ENCODE measurements around the gene ZBTB12. TPM values are rescaled to one million over a fixed set of nuclear protein-coding genes. Genes with fewer than 3 reads are reported as not detected.

Gene ZBTB12
- total RNA-seq, 2 donors from 2014 or later, result 25.4 to 29.9 TPM

- peaks cover 4% of the 10 kb centered on the region for H3K4me1 ChIP-seq (ENCODE audit: control insufficient read depth, insufficient read depth, low read length)
- peaks cover 71% of the 10 kb centered on the region for H3K36me3 ChIP-seq (ENCODE audit: control insufficient read depth, insufficient read depth, low read length)
- Mint-ChIP-seq H3K4me1 (peaks cover 4% of the 10 kb centered on the region), H3K4me3 (no peak overlapping the region), H3K9me3 (no peaks in the 10 kb centered on the region), H3K27ac (no peak overlapping the region), H3K27me3 (ENCODE audit: insufficient read depth) (no peaks in the 10 kb centered on the region), H3K36me3 (ENCODE audit: low read depth) (peaks cover 59% of the 10 kb centered on the region)
- WGBS, 2 experiments (ENCODE audit: insufficient coverage in 1 of 2, insufficient read length in 1 of 2), result 91 to 96% methylated on average over 5 to 6 of the region's 6 CpGs
- no peak overlapping the region for H3K4me3 ChIP-seq (ENCODE audit: low read length)
- no peak overlapping the region for H3K9ac ChIP-seq (ENCODE audit: extremely low read depth, low read length, poor library complexity, severe bottlenecking)
- DNase-seq, result no peak
- no peak for TF ChIP-seq CTCF (conservative IDR thresholded peaks at IDR 0.05)
- no peaks in the 10 kb centered on the region for H3K9me3 ChIP-seq (ENCODE audit: control insufficient read depth, low read length)
- H3K27me3 ChIP-seq (ENCODE audit: control insufficient read depth, insufficient read depth, low read length, poor library complexity, severe bottlenecking), result no peaks in the 10 kb centered on the region
- H3K27ac ChIP-seq (ENCODE audit: low read depth, low read length), result no peak overlapping the region
Measured at GRCh38 chr6:31892821-31893220, 9.1 kb downstream of the ZBTB12 start.

GRCh38 chr6:31889331-31889972, 12.4 kb downstream of the ZBTB12 start:
- Histone ChIP-seq H3K36me3 (ENCODE audit: control insufficient read depth, insufficient read depth, low read length) (peaks cover 83% of the 10 kb centered on the region), H3K27ac (ENCODE audit: low read depth, low read length) (no peak overlapping the region), H3K4me1 (ENCODE audit: control insufficient read depth, insufficient read depth, low read length) (no peaks in the 10 kb centered on the region), H3K27me3 (ENCODE audit: control insufficient read depth, insufficient read depth, low read length, poor library complexity, severe bottlenecking) (no peaks in the 10 kb centered on the region), H3K9ac (ENCODE audit: extremely low read depth, low read length, poor library complexity, severe bottlenecking) (no peak overlapping the region), H3K4me3 (ENCODE audit: low read length) (no peak overlapping the region), H3K9me3 (ENCODE audit: control insufficient read depth, low read length) (no peaks in the 10 kb centered on the region)
- H3K36me3 Mint-ChIP-seq (ENCODE audit: low read depth), result peaks cover 73% of the 10 kb centered on the region
- no peak overlapping the region for H3K27ac Mint-ChIP-seq
- no peaks in the 10 kb centered on the region for H3K9me3 Mint-ChIP-seq
- no peak for DNase-seq
- H3K4me3 Mint-ChIP-seq, result no peak overlapping the region
- no peaks in the 10 kb centered on the region for H3K4me1 Mint-ChIP-seq
- 80 to 95% methylated on average over 1 to 3 of the region's 3 CpGs for WGBS, 2 experiments (ENCODE audit: insufficient coverage in 1 of 2, insufficient read length in 1 of 2)
- no peaks in the 10 kb centered on the region for H3K27me3 Mint-ChIP-seq (ENCODE audit: insufficient read depth)
- TF ChIP-seq CTCF (conservative IDR thresholded peaks at IDR 0.05), result no peak

GRCh38 chr6:31888276-31889258, 13.3 kb downstream of the ZBTB12 start:
- Mint-ChIP-seq H3K4me3 (no peak overlapping the region), H3K9me3 (no peaks in the 10 kb centered on the region), H3K4me1 (no peaks in the 10 kb centered on the region), H3K27me3 (ENCODE audit: insufficient read depth) (no peaks in the 10 kb centered on the region), H3K27ac (no peak overlapping the region), H3K36me3 (ENCODE audit: low read depth) (peaks cover 73% of the 10 kb centered on the region)
- 90 to 96% methylated on average over 21 to 43 of the region's 43 CpGs for WGBS, 2 experiments (ENCODE audit: insufficient coverage in 1 of 2, insufficient read length in 1 of 2)
- H3K27me3 ChIP-seq (ENCODE audit: control insufficient read depth, insufficient read depth, low read length, poor library complexity, severe bottlenecking), result no peaks in the 10 kb centered on the region
- H3K4me3 ChIP-seq (ENCODE audit: low read length), result no peak overlapping the region
- DNase-seq, result peak; percentile 83
- TF ChIP-seq CTCF (conservative IDR thresholded peaks at IDR 0.05), result peak; percentile 85
- H3K9ac ChIP-seq (ENCODE audit: extremely low read depth, low read length, poor library complexity, severe bottlenecking), result no peak overlapping the region
- no peak overlapping the region for H3K27ac ChIP-seq (ENCODE audit: low read depth, low read length)
- H3K9me3 ChIP-seq (ENCODE audit: control insufficient read depth, low read length), result no peaks in the 10 kb centered on the region
- H3K4me1 ChIP-seq (ENCODE audit: control insufficient read depth, insufficient read depth, low read length), result no peaks in the 10 kb centered on the region
- H3K36me3 ChIP-seq (ENCODE audit: control insufficient read depth, insufficient read depth, low read length), result peaks cover 78% of the 10 kb centered on the region
